Spinal cord (tissue), 10 donors: ENCODE data around the gene SAMD11. TPM values are rescaled to one million over a fixed set of nuclear protein-coding genes. Genes with fewer than 3 reads are reported as not detected.

Experiments used
- DNase-seq, 6 donors: peaks; one replicate each; pipeline versions ENCODE4 v3.0.0 to v3.0.0-alpha.2; 2013 to 2015; ENCODE audit warnings: low spot score in 6 of 6, low read depth in 4 of 6
- H3K27ac ChIP-seq: one replicate; pipeline ENCODE4 v1.5.1; 2013; ENCODE audit warnings: low read depth, low read length, control low read depth
- H3K27me3 ChIP-seq: one replicate; pipeline ENCODE4 v1.6.1; 2013; ENCODE audit warnings: low read length; ENCODE audit not compliant: control insufficient read depth, insufficient read depth
- H3K36me3 ChIP-seq: one replicate; pipeline ENCODE4 v1.6.1; 2013; ENCODE audit warnings: low read length; ENCODE audit not compliant: control insufficient read depth, insufficient read depth
- H3K4me1 ChIP-seq: one replicate; pipeline ENCODE4 v1.6.1; 2013; ENCODE audit warnings: low read length; ENCODE audit not compliant: control insufficient read depth, insufficient read depth
- H3K4me3 ChIP-seq: one replicate; pipeline ENCODE4 v1.5.1; 2013; ENCODE audit warnings: low read depth, low read length, control low read depth
- H3K9me3 ChIP-seq: one replicate; pipeline ENCODE4 v1.6.1; 2013; ENCODE audit warnings: low read length; ENCODE audit not compliant: control insufficient read depth, insufficient read depth
- WGBS: methylation state at CpG from one replicate; pipeline ENCODE4 v1.1.5; 2013; ENCODE audit warnings: missing lambda C conversion rate; ENCODE audit not compliant: insufficient coverage; 5-methylcytosine and 5-hydroxymethylcytosine counted together
- polyA plus RNA-seq, 2 donors: library from polyadenylated mRNA; unstranded; fragments of 120-200 nt; gene quantifications; one replicate each; pipeline ENCODE4 v1.2.1, GENCODE V29; 2013; ENCODE audit not compliant: insufficient read length in 2 of 2
- small RNA-seq: library from RNA; depleted of rRNA; stranded (forward); fragments of <200 nt; gene quantifications from one replicate; pipeline ENCODE3, GENCODE V24; 2014; ENCODE audit warnings: low replicate concordance
- total RNA-seq, 2 donors: library from RNA; depleted of rRNA in 1 of 2; stranded (reverse); fragments of 120-200 nt in 1 of 2; fragments of >200 nt in 1 of 2; gene quantifications; one replicate each; pipeline versions ENCODE4 v1.2.3 to v1.2.4, GENCODE V29; 2013 to 2014
- donor health status: healthy.

SAMD11 gene
- total and polyA plus RNA-seq, 4 donors: 12.0 to 36.9 (median 28.9) TPM

- Histone ChIP-seq H3K27me3 (no peaks in the 10 kb centered on the region), H3K36me3 (peaks cover 6% of the 10 kb centered on the region), H3K4me3 (no peak overlapping the region), H3K9me3 (no peaks in the 10 kb centered on the region), H3K27ac (no peak overlapping the region), H3K4me1 (peaks cover 10% of the 10 kb centered on the region)
- no peak for DNase-seq
- WGBS: 100% methylated on average over 4 of the region's 10 CpGs
These were observed 68.2 kb downstream of the SAMD11 start for GRCh38 chr1:991895-992294.

- no peak for DNase-seq
- Histone ChIP-seq H3K27me3 (no peaks in the 10 kb centered on the region), H3K27ac (no peak overlapping the region), H3K36me3 (peaks cover 11% of the 10 kb centered on the region), H3K4me3 (no peak overlapping the region), H3K9me3 (no peaks in the 10 kb centered on the region), H3K4me1 (peaks cover 14% of the 10 kb centered on the region)
- WGBS: no CpG with 5 or more reads among the region's 7 CpGs
These were observed 68.6 kb downstream of the SAMD11 start for GRCh38 chr1:992362-992761.

DNA sequence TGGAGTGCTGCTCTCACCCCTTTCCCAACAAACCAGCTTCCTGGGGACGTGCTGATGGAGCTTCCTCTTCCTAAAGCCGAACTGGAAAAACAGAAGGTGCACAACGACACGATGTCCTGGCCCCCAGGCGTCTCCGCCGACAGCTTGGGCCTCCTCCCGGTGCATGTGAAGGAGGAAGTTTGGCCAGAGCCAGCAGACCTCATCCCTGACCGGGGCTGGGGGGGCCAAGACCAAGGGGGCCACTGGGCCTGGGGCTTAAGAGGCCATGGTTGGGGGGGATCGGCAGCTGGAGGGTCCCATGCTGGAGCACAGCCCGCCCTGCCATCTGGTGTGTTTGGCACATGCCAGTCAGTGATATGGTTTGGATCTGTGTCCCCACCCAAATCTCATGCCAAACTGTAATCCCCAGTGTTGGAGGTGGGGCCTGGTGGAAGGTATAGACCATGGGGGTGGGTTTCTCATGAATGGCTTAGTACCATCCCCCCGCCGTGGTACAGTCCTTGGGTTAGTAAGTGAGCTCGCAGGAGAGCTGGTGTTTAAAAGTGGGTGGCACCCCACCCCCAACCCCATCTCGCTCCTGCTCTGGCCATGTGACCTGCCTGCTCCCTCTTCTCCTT is 69.8 kb downstream of the SAMD11 start:
- Histone ChIP-seq H3K4me1 (peaks cover 26% of the 10 kb centered on the region), H3K36me3 (peaks cover 22% of the 10 kb centered on the region), H3K27me3 (peaks cover 3% of the 10 kb centered on the region), H3K9me3 (no peaks in the 10 kb centered on the region), H3K4me3 (no peak overlapping the region), H3K27ac (no peak overlapping the region)
- DNase-seq: no peak
- 91% methylated on average over 5 of the region's 15 CpGs for WGBS

Small RNA genes within 50 kb of the gene (small RNA-seq; reads per million reads assigned to genes)
- not detected for gene AL645608.4

Other genes with a start within 250 kb of the SAMD11 start
- gene OR4F16, start 237.3 kb upstream of the SAMD11 start, total RNA-seq: under 1 TPM in 1 of 2 donors, not detected in 1; 0.22 TPM
- not detected for gene OR4F16, start 237.3 kb upstream of the SAMD11 start, polyA plus RNA-seq
- gene NOC2L, start 35.3 kb downstream of the SAMD11 start, total RNA-seq: 10 to 100 TPM; 33.1 to 48.3 TPM
- gene NOC2L, start 35.3 kb downstream of the SAMD11 start, polyA plus RNA-seq: 10 to 100 TPM; 63.6 to 68.5 TPM
- 1 to 10 TPM; 5.4 to 9.1 TPM for gene KLHL17, start 36.7 kb downstream of the SAMD11 start, total RNA-seq
- gene KLHL17, start 36.7 kb downstream of the SAMD11 start, polyA plus RNA-seq: 10 to 100 TPM; 26.0 to 27.4 TPM
- gene PLEKHN1, start 42.6 kb downstream of the SAMD11 start, total RNA-seq: not detected
- under 1 TPM in 1 of 2 donors, not detected in 1; 0.26 TPM for gene PLEKHN1, start 42.6 kb downstream of the SAMD11 start, polyA plus RNA-seq
- gene PERM1, start 58.2 kb downstream of the SAMD11 start, total RNA-seq: not detected
- gene PERM1, start 58.2 kb downstream of the SAMD11 start, polyA plus RNA-seq: under 1 TPM in 1 of 2 donors, not detected in 1; 0.39 TPM
- 10 to 100 TPM; 12.3 to 77.1 TPM for gene HES4, start 76.2 kb downstream of the SAMD11 start, total RNA-seq
- 10 to 100 TPM; 72.3 to 74.0 TPM for gene HES4, start 76.2 kb downstream of the SAMD11 start, polyA plus RNA-seq
- 10 to 100 TPM; 34.4 to 48.8 TPM for gene ISG15, start 89.6 kb downstream of the SAMD11 start, total RNA-seq
- gene ISG15, start 89.6 kb downstream of the SAMD11 start, polyA plus RNA-seq: 10 to 100 TPM; 27.7 to 28.0 TPM
- 10 to 100 TPM; 62.8 to 75.7 TPM for gene AGRN, start 96.2 kb downstream of the SAMD11 start, total RNA-seq
- 100 to 1,000 TPM; 274 to 280 TPM for gene AGRN, start 96.2 kb downstream of the SAMD11 start, polyA plus RNA-seq
- not detected for gene RNF223, start 150.4 kb downstream of the SAMD11 start, total RNA-seq
- under 1 TPM in 1 of 2 donors, not detected in 1; 0.20 TPM for gene RNF223, start 150.4 kb downstream of the SAMD11 start, polyA plus RNA-seq
- 1 to 10 TPM; 4.4 to 9.9 TPM for gene C1orf159, start 192.2 kb downstream of the SAMD11 start, total RNA-seq
- 10 to 100 TPM; 22.3 to 27.0 TPM for gene C1orf159, start 192.2 kb downstream of the SAMD11 start, polyA plus RNA-seq
- 1 to 10 TPM in 1 of 2 donors, under 1 TPM in 1; 0.79 to 2.1 TPM for gene TTLL10, start 250.0 kb downstream of the SAMD11 start, total RNA-seq
- 1 to 10 TPM; 1.2 to 1.3 TPM for gene TTLL10, start 250.0 kb downstream of the SAMD11 start, polyA plus RNA-seq